Vagina (tissue), 2 donors: ENCODE results near the gene VSTM4. TPM values are rescaled to one million over a fixed set of nuclear protein-coding genes. Genes with fewer than 3 reads are reported as not detected.

ENCODE experiments used
- DNase-seq, 2 donors: peaks; one replicate each; pipeline ENCODE4 v3.0.0-alpha.2; 2017; ENCODE audit errors: extremely low spot score in 2 of 2
- H3K27ac ChIP-seq: fragments of 200-600 bp; sonication (generic); one replicate; pipeline ENCODE4 v1.5.1; 2019
- H3K27me3 ChIP-seq: fragments of 200-600 bp; sonication (generic); one replicate; pipeline ENCODE4 v1.5.1; 2019
- H3K36me3 ChIP-seq, 2 donors: fragments of 200-600 bp; sonication (generic); one replicate each; pipeline ENCODE4 v1.5.1; 2017 to 2019
- H3K4me1 ChIP-seq: fragments of 200-600 bp; sonication (generic); one replicate; pipeline ENCODE4 v1.5.1; 2019
- H3K4me3 ChIP-seq, 2 donors: fragments of 200-600 bp; sonication (generic); 1 replicate in 1 of 2; 2 replicates in 1 of 2; pipeline ENCODE4 v1.5.1; 2016 to 2019
- H3K9me3 ChIP-seq: fragments of 200-600 bp; sonication (generic); one replicate; pipeline ENCODE4 v1.5.1; 2019
- POLR2A ChIP-seq, 2 donors: fragments of 450-650 bp; IDR thresholded peaks; one replicate each; pipeline ENCODE4 v1.6.1; 2017; ENCODE audit warnings: antibody characterized with exemption in 2 of 2, mild to moderate bottlenecking in 2 of 2, moderate library complexity in 2 of 2
- POLR2AphosphoS5 ChIP-seq, 2 donors: sonication (generic); formaldehyde crosslinking; IDR thresholded peaks; one replicate each; pipeline ENCODE4 v1.9.0; 2017; ENCODE audit warnings: antibody characterized with exemption in 2 of 2, mild to moderate bottlenecking in 2 of 2, low read depth in 1 of 2; ENCODE audit not compliant: insufficient read depth in 1 of 2
- intact Hi-C: fragments of 100-400 bp; cut with DNase I; formaldehyde crosslinking; loops from one replicate; pipeline ENCODE4 v1.15.1; 2023
- total RNA-seq: library from RNA; depleted of rRNA; stranded (reverse); fragments of >200 nt; gene quantifications from one replicate; pipeline ENCODE4 v1.2.3, GENCODE V29; 2016
- TF ChIP-seq, protein P1 (sequence below), 3 experiments: fragments of 450-650 bp in 2 of 3; fragments of 200-600 bp in 1 of 3; sonication (generic) in 1 of 3; IDR thresholded peaks; one replicate each; pipeline ENCODE4 v1.5.1; 2017 to 2019; ENCODE audit warnings: antibody characterized with exemption in 3 of 3, mild to moderate bottlenecking in 2 of 3, moderate library complexity in 2 of 3

Gene VSTM4
- total RNA-seq, 1 donor from 2014 or later, result 14.0 TPM

GRCh38 chr10:49001870-49002672, 113.3 kb downstream of the VSTM4 start:
- Histone ChIP-seq H3K27ac (no peak overlapping the region), H3K27me3 (no peaks in the 10 kb centered on the region), H3K4me3 (no peak overlapping the region), H3K36me3 (no peaks in the 10 kb centered on the region), H3K9me3 (no peaks in the 10 kb centered on the region), H3K4me1 (peaks cover 7% of the 10 kb centered on the region)
- TF ChIP-seq, protein P1, sequence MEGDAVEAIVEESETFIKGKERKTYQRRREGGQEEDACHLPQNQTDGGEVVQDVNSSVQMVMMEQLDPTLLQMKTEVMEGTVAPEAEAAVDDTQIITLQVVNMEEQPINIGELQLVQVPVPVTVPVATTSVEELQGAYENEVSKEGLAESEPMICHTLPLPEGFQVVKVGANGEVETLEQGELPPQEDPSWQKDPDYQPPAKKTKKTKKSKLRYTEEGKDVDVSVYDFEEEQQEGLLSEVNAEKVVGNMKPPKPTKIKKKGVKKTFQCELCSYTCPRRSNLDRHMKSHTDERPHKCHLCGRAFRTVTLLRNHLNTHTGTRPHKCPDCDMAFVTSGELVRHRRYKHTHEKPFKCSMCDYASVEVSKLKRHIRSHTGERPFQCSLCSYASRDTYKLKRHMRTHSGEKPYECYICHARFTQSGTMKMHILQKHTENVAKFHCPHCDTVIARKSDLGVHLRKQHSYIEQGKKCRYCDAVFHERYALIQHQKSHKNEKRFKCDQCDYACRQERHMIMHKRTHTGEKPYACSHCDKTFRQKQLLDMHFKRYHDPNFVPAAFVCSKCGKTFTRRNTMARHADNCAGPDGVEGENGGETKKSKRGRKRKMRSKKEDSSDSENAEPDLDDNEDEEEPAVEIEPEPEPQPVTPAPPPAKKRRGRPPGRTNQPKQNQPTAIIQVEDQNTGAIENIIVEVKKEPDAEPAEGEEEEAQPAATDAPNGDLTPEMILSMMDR (IDR thresholded peaks at IDR 0.05), result no peak
- intact Hi-C loops, result no loop called here
- DNase-seq, result no peak

DNA sequence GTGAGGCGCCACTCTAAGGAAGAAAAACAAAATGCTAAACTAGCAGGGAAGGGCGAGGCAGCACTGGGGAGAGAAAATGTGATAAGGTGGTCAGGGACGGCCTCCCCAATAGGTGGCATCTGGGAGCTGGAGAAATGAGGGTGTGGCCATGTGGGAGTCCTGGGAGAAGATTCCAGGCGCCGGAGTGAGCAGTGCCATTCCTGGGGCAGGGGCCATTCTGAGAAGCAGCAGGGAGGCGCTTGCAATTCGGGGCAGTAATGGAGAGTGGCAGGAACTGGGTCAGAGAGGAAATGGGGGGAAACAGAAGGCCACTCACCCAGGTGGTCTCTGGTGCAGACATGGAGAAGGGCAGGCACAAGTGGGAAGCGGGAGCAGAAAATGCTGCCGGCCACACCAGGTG, 113.9 kb downstream of the VSTM4 start:
- Histone ChIP-seq H3K27me3 (no peaks in the 10 kb centered on the region), H3K4me3 (no peak overlapping the region), H3K4me1 (peaks cover 7% of the 10 kb centered on the region), H3K9me3 (no peaks in the 10 kb centered on the region), H3K36me3 (no peaks in the 10 kb centered on the region), H3K27ac (no peak overlapping the region)
- no peak for TF ChIP-seq POLR2A (IDR thresholded peaks at IDR 0.05)
- no peak for TF ChIP-seq POLR2AphosphoS5 (IDR thresholded peaks at IDR 0.05; ENCODE audit: insufficient read depth in 1 of 2, low read depth in 1 of 2)
- TF ChIP-seq, protein P1 (IDR thresholded peaks at IDR 0.05), result no peak
- intact Hi-C loops, result no loop called here
- no peak for DNase-seq

- TF ChIP-seq, protein P1 (IDR thresholded peaks at IDR 0.05), result no peak
- TF ChIP-seq POLR2AphosphoS5 (IDR thresholded peaks at IDR 0.05; ENCODE audit: insufficient read depth in 1 of 2, low read depth in 1 of 2), result no peak
- no peak for TF ChIP-seq POLR2A (IDR thresholded peaks at IDR 0.05)
- intact Hi-C loops, result no loop called here
- H3K27ac ChIP-seq, result no peak overlapping the region
- peaks cover 7% of the 10 kb centered on the region for H3K4me1 ChIP-seq
- no peaks in the 10 kb centered on the region for H3K27me3 ChIP-seq
- no peak overlapping the region for H3K4me3 ChIP-seq
- no peaks in the 10 kb centered on the region for H3K9me3 ChIP-seq
- no peak for DNase-seq
- no peaks in the 10 kb centered on the region for H3K36me3 ChIP-seq
Observed at GRCh38 chr10:49000437-49001398, 114.6 kb downstream of the VSTM4 start.

GRCh38 chr10:48999346-48999745, 116.0 kb downstream of the VSTM4 start:
- no peak for DNase-seq
- Histone ChIP-seq H3K4me3 (no peak overlapping the region), H3K9me3 (no peaks in the 10 kb centered on the region), H3K27ac (no peak overlapping the region), H3K27me3 (no peaks in the 10 kb centered on the region), H3K36me3 (no peaks in the 10 kb centered on the region), H3K4me1 (peaks cover 7% of the 10 kb centered on the region)
- no peak for TF ChIP-seq POLR2AphosphoS5 (IDR thresholded peaks at IDR 0.05; ENCODE audit: insufficient read depth in 1 of 2, low read depth in 1 of 2)
- no peak for TF ChIP-seq POLR2A (IDR thresholded peaks at IDR 0.05)
- TF ChIP-seq, protein P1 (IDR thresholded peaks at IDR 0.05), result no peak
- intact Hi-C loops, result no loop called here
